Keratinocyte (primary cell): ENCODE data around the gene HOOK2. TPM values are rescaled to one million over a fixed set of nuclear protein-coding genes. Genes with fewer than 3 reads are reported as not detected.
A peak's percentile ranks its signal among the peaks of the same experiment; 100 is the strongest.

Experiments
- DNase-seq: peaks from one replicate; pipeline ENCODE4 v3.0.0-alpha.2; 2011; ENCODE audit warnings: low read depth, missing footprints, low spot score
- FAIRE-seq: peaks from 2 replicates; lab custom pipeline; 2011; peaks lifted over from hg19 to GRCh38; lab: Jason Lieb, UNC
- H2AFZ ChIP-seq: 2 replicates; pipeline ENCODE4 v1.6.0; 2012; ENCODE audit warnings: low read length, control low read depth, inconsistent platforms; ENCODE audit not compliant: control insufficient read depth
- H3K27ac ChIP-seq: 2 replicates; pipeline ENCODE4 v1.5.1; 2011; ENCODE audit warnings: low read length; ENCODE audit not compliant: control insufficient read depth, insufficient read depth
- H3K27me3 ChIP-seq: 3 replicates; pipeline ENCODE4 v1.6.0; 2011; ENCODE audit warnings: low read length; ENCODE audit not compliant: control insufficient read depth, insufficient read depth; ENCODE audit errors: extremely low read depth
- H3K36me3 ChIP-seq, 2 experiments: 2 replicates in 1 of 2; 3 replicates in 1 of 2; pipeline ENCODE4 v1.5.1; 2011; ENCODE audit warnings: low read length in 2 of 2, mild to moderate bottlenecking in 1 of 2; ENCODE audit not compliant: control insufficient read depth in 2 of 2, insufficient read depth in 2 of 2; ENCODE audit errors: extremely low read depth in 1 of 2
- H3K4me1 ChIP-seq: 3 replicates; pipeline ENCODE4 v1.5.1; 2011; ENCODE audit warnings: low read length; ENCODE audit not compliant: control insufficient read depth, insufficient read depth; ENCODE audit errors: extremely low read depth
- H3K4me2 ChIP-seq: 3 replicates; pipeline ENCODE4 v1.6.0; 2011; ENCODE audit warnings: low read depth, low read length; ENCODE audit not compliant: control insufficient read depth, insufficient read depth; ENCODE audit errors: extremely low read depth
- H3K4me3 ChIP-seq, 3 experiments: fragments of 200-600 bp in 1 of 3; sonication (generic) in 1 of 3; 2 replicates in 2 of 3; 3 replicates in 1 of 3; pipeline ENCODE4 v1.5.1; 2011 to 2016; ENCODE audit warnings: low read length in 3 of 3, mild to moderate bottlenecking in 3 of 3, control low read depth in 2 of 3, inconsistent platforms in 1 of 3, low read depth in 1 of 3, mixed read lengths in 1 of 3, mixed run types in 1 of 3, moderate library complexity in 1 of 3; ENCODE audit not compliant: control insufficient read depth in 2 of 3, insufficient read depth in 2 of 3; ENCODE audit errors: extremely low read depth in 1 of 3
- H3K79me2 ChIP-seq: 2 replicates; pipeline ENCODE4 v1.6.0; 2012; ENCODE audit warnings: low read length; ENCODE audit not compliant: control insufficient read depth, insufficient read depth
- H3K9ac ChIP-seq: 3 replicates; pipeline ENCODE4 v1.6.0; 2011; ENCODE audit warnings: low read length; ENCODE audit not compliant: control insufficient read depth, insufficient read depth; ENCODE audit errors: extremely low read depth
- H3K9me1 ChIP-seq: 3 replicates; pipeline ENCODE4 v1.6.0; 2011; ENCODE audit warnings: low read length; ENCODE audit not compliant: control insufficient read depth, insufficient read depth; ENCODE audit errors: extremely low read depth
- H3K9me3 ChIP-seq: 2 replicates; pipeline ENCODE4 v1.5.1; 2012; ENCODE audit warnings: low read depth, low read length; ENCODE audit not compliant: control insufficient read depth
- H4K20me1 ChIP-seq: 3 replicates; pipeline ENCODE4 v1.6.0; 2011; ENCODE audit warnings: low read length; ENCODE audit not compliant: control insufficient read depth, insufficient read depth; ENCODE audit errors: extremely low read depth
- CTCF ChIP-seq, 3 experiments: IDR thresholded peaks in 1 of 3; conservative IDR thresholded peaks in 1 of 3; optimal IDR thresholded peaks in 1 of 3; 2 replicates in 2 of 3; 3 replicates in 1 of 3; pipeline versions ENCODE3 to v1.5.1; 2011; ENCODE audit warnings: low read length in 3 of 3, mild to moderate bottlenecking in 3 of 3, moderate library complexity in 2 of 3, control low read depth in 1 of 3, inconsistent platforms in 1 of 3; ENCODE audit not compliant: insufficient read depth in 2 of 3; ENCODE audit errors: extremely low read depth in 1 of 3
- EZH2 ChIP-seq: IDR thresholded peaks from one replicate; pipeline ENCODE4 v1.6.1; 2012; ENCODE audit warnings: inconsistent platforms, mild to moderate bottlenecking, low read length, moderate library complexity
- dilution Hi-C: fragments of 300-500 bp; cut with MboI; formaldehyde crosslinking; loops from one replicate; pipeline ENCODE4 v1.7.0; 2020; ENCODE audit warnings: low sequenced_read_pairs; ENCODE audit not compliant: extremely low pct_ligation_motif_present
- polyA plus RNA-seq, 5 experiments: library from polyadenylated mRNA; depleted of rRNA in 3 of 5; stranded (reverse) in 3 of 5; stranded (forward) in 1 of 5; unstranded in 1 of 5; fragments of >200 nt; gene quantifications; 1 replicate in 1 of 5; 2 replicates in 3 of 5; 3 replicates in 1 of 5; pipeline versions ENCODE4 v1.2.1 to v1.2.3, GENCODE V29; 2011 to 2012; ENCODE audit warnings: missing spikeins in 2 of 5, low read depth in 1 of 5, low replicate concordance in 1 of 5

Gene HOOK2
- polyA plus RNA-seq, 1 donor (not counting 4 experiments of a cell fraction or from before 2014, with no cell fraction given), result 21.9 TPM

- no peak for TF ChIP-seq EZH2
- TF ChIP-seq CTCF (optimal IDR thresholded peaks at IDR 0.05 in 1 of 3, IDR thresholded peaks at IDR 0.05 in 1 of 3, conservative IDR thresholded peaks at IDR 0.05 in 1 of 3; ENCODE audit: extremely low read depth in 1 of 3, insufficient read depth in 2 of 3, low read length in 3 of 3), result peak; percentile 76 to 95 (median 81)
- no peaks in the 10 kb centered on the region for H3K27me3 ChIP-seq
- peaks cover 3% of the 10 kb centered on the region for H3K79me2 ChIP-seq
- H3K27ac ChIP-seq, result peak overlapping the region; percentile 85
- peaks cover 36% of the 10 kb centered on the region for H3K4me1 ChIP-seq
- H2AFZ ChIP-seq, result peak overlapping the region; percentile 58
- FAIRE-seq (no peak), DNase-seq (no peak)
- H3K9ac ChIP-seq, result peak overlapping the region; percentile 79
- peaks cover 5 to 11% of the 10 kb centered on the region in 2 experiments for H3K36me3 ChIP-seq
- H3K9me3 ChIP-seq, result no peaks in the 10 kb centered on the region
- H3K4me2 ChIP-seq, result peak overlapping the region; percentile 93
- dilution Hi-C loops, result no loop called here
- peak overlapping the region; percentile 57 to 86 (median 76) for H3K4me3 ChIP-seq
- H4K20me1 ChIP-seq, result no peaks in the 10 kb centered on the region
- H3K9me1 ChIP-seq, result no peaks in the 10 kb centered on the region
Measured at GRCh38 chr19:12777217-12778016, 2.1 kb upstream of the HOOK2 start.

- Histone ChIP-seq H3K9ac (no peak overlapping the region), H3K9me3 (no peaks in the 10 kb centered on the region), H3K36me3 (peaks cover 19 to 21% of the 10 kb centered on the region in 2 experiments), H3K27me3 (no peaks in the 10 kb centered on the region), H3K4me2 (no peak overlapping the region), H3K4me1 (peaks cover 18% of the 10 kb centered on the region), H4K20me1 (peaks cover 3% of the 10 kb centered on the region), H3K27ac (no peak overlapping the region), H3K4me3 (no peak overlapping the region), H2AFZ (no peak overlapping the region), H3K9me1 (no peaks in the 10 kb centered on the region), H3K79me2 (peaks cover 3% of the 10 kb centered on the region)
- DNase-seq (no peak), FAIRE-seq (peak; percentile 39)
- dilution Hi-C loops, result no loop called here
- TF ChIP-seq EZH2 (no peak), CTCF (optimal IDR thresholded peaks at IDR 0.05 in 1 of 3, IDR thresholded peaks at IDR 0.05 in 1 of 3, conservative IDR thresholded peaks at IDR 0.05 in 1 of 3; ENCODE audit: extremely low read depth in 1 of 3, insufficient read depth in 2 of 3, low read length in 3 of 3) (peak; percentile 36 to 45 (median 41))
Measured at GRCh38 chr19:12773571-12773970, 1.8 kb downstream of the HOOK2 start.
